ENCODE measurements around the gene PIK3R3.
"Not testable (repeated sequence)": the region's sequence is repeated elsewhere in the genome, so short reads cannot be mapped to it uniquely, and the experiment has no call there.

The PIK3R3 gene

GRCh38 chr1:46062651-46063319, 69.6 kb downstream of the PIK3R3 start:
- peak; percentile 55 for DNase-seq

DNA sequence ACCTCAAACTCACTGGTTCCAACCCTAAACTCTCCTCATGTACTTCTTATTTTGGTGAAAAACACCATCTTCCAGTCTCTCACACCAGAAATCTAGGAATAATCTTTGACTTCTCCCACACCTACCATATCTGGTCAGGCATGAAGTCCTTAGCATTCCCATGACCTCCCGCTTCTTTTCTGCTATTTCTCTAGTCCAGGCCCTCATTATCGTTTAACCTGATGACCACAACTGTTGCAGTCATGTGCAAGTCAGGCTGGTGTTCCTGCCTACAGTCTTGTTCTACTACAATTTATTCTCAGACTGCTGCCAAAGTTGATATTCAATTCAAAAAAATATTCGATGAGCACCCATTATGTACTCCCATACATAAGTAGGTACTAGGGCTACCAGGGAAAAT, 71.3 kb downstream of the PIK3R3 start:
- no peak for DNase-seq

DNA sequence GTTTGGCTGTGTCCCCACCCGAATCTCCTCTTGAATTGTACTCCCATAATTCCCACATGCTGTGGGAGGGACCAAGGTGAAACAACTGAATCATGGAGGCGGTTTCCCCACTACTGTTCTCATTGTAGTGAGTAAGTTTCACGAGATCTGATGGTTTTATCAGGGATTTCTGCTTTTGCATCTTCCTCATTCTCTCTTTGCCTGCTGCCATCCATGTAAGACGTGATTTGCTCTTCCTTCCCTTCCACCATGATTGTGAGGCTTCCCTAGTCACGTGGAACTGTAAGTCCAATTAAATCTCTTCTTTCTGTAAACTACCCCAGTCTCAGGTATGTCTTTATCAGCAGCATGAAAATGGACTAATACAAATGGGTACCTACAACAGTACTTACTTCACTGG, 73.5 kb downstream of the PIK3R3 start:
- DNase-seq = no peak

DNA sequence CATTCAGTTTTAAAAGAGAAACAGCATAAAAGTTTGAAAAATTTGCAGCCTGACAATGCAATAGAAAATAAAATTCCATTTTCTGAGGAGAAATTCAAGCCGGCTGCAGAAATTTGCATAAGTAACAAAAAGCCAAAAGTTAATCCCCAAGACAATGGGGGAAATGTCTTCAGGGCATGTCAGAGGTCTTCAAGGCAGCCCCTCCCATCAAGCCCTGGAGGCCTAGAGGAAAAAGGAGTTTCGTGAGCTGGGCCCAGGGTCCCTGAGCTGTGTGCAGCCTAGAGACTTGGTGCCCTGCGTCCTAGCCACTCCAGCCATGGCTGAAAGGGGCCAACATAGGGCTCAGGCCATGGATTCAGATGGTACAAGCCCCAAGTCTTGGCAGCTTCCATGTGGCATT, 74.6 kb downstream of the PIK3R3 start:
- DNase-seq = no peak

GRCh38 chr1:46057215-46057614, 75.2 kb downstream of the PIK3R3 start:
- not testable (repeated sequence) for DNase-seq

GRCh38 chr1:46056325-46056724, 76.1 kb downstream of the PIK3R3 start:
- DNase-seq = no peak

- DNase-seq = no peak
Measured at GRCh38 chr1:46053734-46054133, 78.7 kb downstream of the PIK3R3 start.

DNA sequence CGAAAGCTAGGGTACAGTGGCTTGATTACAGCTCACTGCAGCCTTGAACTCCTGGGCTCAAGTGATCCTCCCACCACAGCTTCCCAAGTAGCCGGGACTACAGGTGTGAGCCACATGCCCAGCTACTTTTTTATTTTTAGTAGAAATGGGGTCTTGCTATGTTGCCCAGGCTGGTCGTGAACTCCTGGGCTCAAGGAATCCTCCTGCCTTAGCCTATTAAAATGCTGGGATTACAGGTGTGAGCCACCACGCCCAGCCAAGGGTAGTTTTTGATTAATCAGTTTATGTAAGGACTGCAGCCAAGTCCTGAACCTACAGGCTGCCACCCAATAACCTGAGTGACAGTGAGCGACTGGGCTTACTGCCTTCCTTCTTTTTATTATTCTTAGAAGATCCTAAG, 88.3 kb downstream of the PIK3R3 start:
- no peak for DNase-seq

GRCh38 chr1:46043458-46044017, 88.9 kb downstream of the PIK3R3 start:
- no peak for DNase-seq

GRCh38 chr1:46041974-46042373, 90.5 kb downstream of the PIK3R3 start:
- DNase-seq = no peak

GRCh38 chr1:46041551-46041950, 90.9 kb downstream of the PIK3R3 start:
- DNase-seq = no peak

GRCh38 chr1:46039571-46040052, 92.8 kb downstream of the PIK3R3 start:
- no peak for DNase-seq

DNA sequence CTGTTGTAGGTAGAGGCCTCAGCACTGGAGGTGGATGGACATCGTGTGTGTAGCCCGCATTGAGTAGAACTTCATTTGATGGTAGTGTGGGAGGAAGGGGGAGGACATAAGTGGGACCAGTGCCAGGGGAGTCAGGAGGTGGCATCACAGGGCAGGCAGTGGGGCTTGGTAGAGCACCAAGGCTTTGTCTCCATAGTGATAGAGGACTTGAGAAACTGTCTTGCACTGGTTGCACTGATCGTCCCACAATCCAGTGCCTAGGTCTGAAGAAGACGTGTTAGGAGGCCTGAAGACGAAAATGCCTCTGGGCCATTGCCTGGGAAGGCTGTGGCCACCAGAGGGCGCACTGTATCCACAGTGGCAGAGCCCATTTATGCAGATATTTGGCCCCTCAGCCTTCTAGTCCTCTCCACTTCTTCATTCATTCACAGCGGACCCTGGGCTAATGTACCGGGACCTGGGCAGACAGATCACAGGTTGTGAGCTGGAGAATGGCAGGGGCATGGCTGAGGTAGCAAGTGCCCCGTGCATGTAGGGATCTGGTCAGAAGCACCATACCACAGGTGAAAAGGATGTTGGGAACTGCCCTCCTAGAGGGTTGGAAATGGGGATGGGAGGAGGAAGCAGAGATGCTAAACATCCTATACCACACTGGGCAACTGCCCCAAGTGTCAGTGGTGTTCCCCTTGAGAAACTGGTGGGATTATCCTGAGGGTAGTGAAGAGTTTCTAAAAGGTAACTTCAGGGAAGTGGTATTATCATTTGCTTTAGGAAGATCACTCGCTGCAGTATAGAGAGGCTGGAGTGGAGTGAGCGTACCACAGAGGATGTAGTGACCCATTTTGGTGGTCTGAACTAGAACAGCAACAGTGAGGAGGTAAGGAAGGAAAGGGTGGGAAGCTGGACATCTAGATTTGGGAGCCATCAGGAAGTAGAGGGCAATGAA, 95.3 kb downstream of the PIK3R3 start:
- peak; percentile 81 for DNase-seq

- no peak for DNase-seq
Measured at GRCh38 chr1:46034601-46035516, 97.6 kb downstream of the PIK3R3 start.

GRCh38 chr1:46030876-46031660, 101.4 kb downstream of the PIK3R3 start:
- DNase-seq = no peak

GRCh38 chr1:46030074-46030870, 102.2 kb downstream of the PIK3R3 start:
- DNase-seq = no peak

GRCh38 chr1:46027788-46028573, 104.4 kb downstream of the PIK3R3 start:
- DNase-seq = no peak

- DNase-seq = no peak
Measured at GRCh38 chr1:46026531-46026930, 105.9 kb downstream of the PIK3R3 start.

- DNase-seq = no peak
Measured at GRCh38 chr1:46021046-46021996, 111.1 kb downstream of the PIK3R3 start.

Data from CD4-positive, alpha-beta T cell treated with Interleukin-10 for 1 hour (primary cell).